ENCODE data around the gene HIVEP3.

The HIVEP3 gene

GRCh38 chr1:41765152-41765551 is 153.6 kb downstream of the HIVEP3 start:
- no CpG with 5 or more reads among the region's 3 CpGs for WGBS, 2 donors (ENCODE audit: extremely low coverage in 2 of 2, insufficient read length in 2 of 2, insufficient replicate concordance in 1 of 2)
- H2BK15ac ChIP-seq (ENCODE audit: low read length), result no peak overlapping the region
- H3K4ac ChIP-seq (ENCODE audit: low read length), result no peak overlapping the region
- peaks cover 2 to 4% of the 10 kb centered on the region in 2 donors for H3K4me1 ChIP-seq (ENCODE audit: control insufficient read depth in 2 of 2, insufficient read depth in 1 of 2, low read depth in 1 of 2, low read length in 2 of 2)
- no peak overlapping the region for H3K4me3 ChIP-seq (ENCODE audit: low read length in 2 of 2)
- no peak overlapping the region for H2BK12ac ChIP-seq (ENCODE audit: low read length)
- H3K27ac ChIP-seq (replicated peaks; ENCODE audit: low read length), result no peak overlapping the region
- H3K9ac ChIP-seq (ENCODE audit: low read depth, low read length, poor library complexity), result no peak overlapping the region
- H3K18ac ChIP-seq (ENCODE audit: low read length), result no peak overlapping the region
- no peak overlapping the region for H3K23ac ChIP-seq (ENCODE audit: low read depth, low read length, poor library complexity)
- no peak for DNase-seq (ENCODE audit: low spot score)
- H3K9me3 ChIP-seq (replicated peaks in 1 of 2; ENCODE audit: control insufficient read depth in 2 of 2, insufficient read depth in 1 of 2, low read depth in 1 of 2, low read length in 2 of 2), result peaks cover 0 to 4% of the 10 kb centered on the region in 2 donors
- H4K91ac ChIP-seq (ENCODE audit: low read depth, low read length, poor library complexity), result no peak overlapping the region
- H2BK5ac ChIP-seq (ENCODE audit: low read length), result no peak overlapping the region
- H3K4me2 ChIP-seq (ENCODE audit: insufficient read depth, low read length, poor library complexity, severe bottlenecking), result no peak overlapping the region
- H4K8ac ChIP-seq (ENCODE audit: low read depth, low read length), result no peak overlapping the region
- H2AFZ ChIP-seq (ENCODE audit: low read length), result no peak overlapping the region
- no peaks in the 10 kb centered on the region for H3K79me1 ChIP-seq (ENCODE audit: low read depth, low read length)
- no peaks in the 10 kb centered on the region for H3K36me3 ChIP-seq (replicated peaks in 1 of 2; ENCODE audit: control insufficient read depth in 2 of 2, insufficient read depth in 2 of 2, low read length in 2 of 2)
- no peak overlapping the region for H2BK120ac ChIP-seq (ENCODE audit: low read depth, low read length)
- no peak overlapping the region for H3K14ac ChIP-seq (ENCODE audit: low read length)
- H3K27me3 ChIP-seq (ENCODE audit: control insufficient read depth in 3 of 3, insufficient read depth in 3 of 3, low read depth in 1 of 3, low read length in 3 of 3), result no peaks in the 10 kb centered on the region
- no peak overlapping the region for H2AK5ac ChIP-seq (ENCODE audit: low read depth, low read length)

DNA sequence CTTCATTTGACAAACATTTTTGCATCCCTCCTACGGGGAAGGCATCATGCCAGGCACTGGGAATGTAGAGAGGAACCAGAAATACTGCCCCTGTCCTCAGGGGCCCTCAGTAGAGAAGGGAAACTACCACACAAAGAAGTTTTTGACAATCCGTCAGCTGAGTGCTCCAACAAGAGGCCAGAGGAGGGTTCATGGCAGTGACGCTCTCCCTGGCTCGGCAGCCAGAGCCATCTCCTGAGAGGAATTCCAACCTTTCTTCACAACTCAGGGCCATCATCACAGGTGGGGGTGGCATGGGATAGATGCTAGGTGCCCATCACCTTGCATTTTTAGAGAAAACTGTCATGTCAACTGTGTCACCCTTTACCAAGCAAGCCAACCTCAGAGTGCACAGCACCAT is 154.1 kb downstream of the HIVEP3 start:
- no peak overlapping the region for H2AK5ac ChIP-seq (ENCODE audit: low read depth, low read length)
- H2BK120ac ChIP-seq (ENCODE audit: low read depth, low read length), result no peak overlapping the region
- H3K18ac ChIP-seq (ENCODE audit: low read length), result no peak overlapping the region
- H3K79me1 ChIP-seq (ENCODE audit: low read depth, low read length), result no peaks in the 10 kb centered on the region
- no CpG with 5 or more reads among the region's 4 CpGs for WGBS, 2 donors (ENCODE audit: extremely low coverage in 2 of 2, insufficient read length in 2 of 2, insufficient replicate concordance in 1 of 2)
- no peak overlapping the region for H3K14ac ChIP-seq (ENCODE audit: low read length)
- H4K8ac ChIP-seq (ENCODE audit: low read depth, low read length), result no peak overlapping the region
- H3K36me3 ChIP-seq (replicated peaks in 1 of 2; ENCODE audit: control insufficient read depth in 2 of 2, insufficient read depth in 2 of 2, low read length in 2 of 2), result no peaks in the 10 kb centered on the region
- no peak overlapping the region for H2AFZ ChIP-seq (ENCODE audit: low read length)
- no peak overlapping the region for H4K91ac ChIP-seq (ENCODE audit: low read depth, low read length, poor library complexity)
- H3K4me1 ChIP-seq (ENCODE audit: control insufficient read depth in 2 of 2, insufficient read depth in 1 of 2, low read depth in 1 of 2, low read length in 2 of 2), result peaks cover 2 to 4% of the 10 kb centered on the region in 2 donors
- H3K27me3 ChIP-seq (ENCODE audit: control insufficient read depth in 3 of 3, insufficient read depth in 3 of 3, low read depth in 1 of 3, low read length in 3 of 3), result no peaks in the 10 kb centered on the region
- no peak overlapping the region for H3K4me2 ChIP-seq (ENCODE audit: insufficient read depth, low read length, poor library complexity, severe bottlenecking)
- H2BK15ac ChIP-seq (ENCODE audit: low read length), result no peak overlapping the region
- no peak overlapping the region for H3K9ac ChIP-seq (ENCODE audit: low read depth, low read length, poor library complexity)
- H3K4ac ChIP-seq (ENCODE audit: low read length), result no peak overlapping the region
- no peak overlapping the region for H2BK5ac ChIP-seq (ENCODE audit: low read length)
- H3K27ac ChIP-seq (replicated peaks; ENCODE audit: low read length), result no peak overlapping the region
- no peak for DNase-seq (ENCODE audit: low spot score)
- no peak overlapping the region for H3K4me3 ChIP-seq (ENCODE audit: low read length in 2 of 2)
- no peak overlapping the region for H2BK12ac ChIP-seq (ENCODE audit: low read length)
- H3K23ac ChIP-seq (ENCODE audit: low read depth, low read length, poor library complexity), result no peak overlapping the region
- H3K9me3 ChIP-seq (replicated peaks in 1 of 2; ENCODE audit: control insufficient read depth in 2 of 2, insufficient read depth in 1 of 2, low read depth in 1 of 2, low read length in 2 of 2), result peaks cover 0 to 4% of the 10 kb centered on the region in 2 donors

DNA sequence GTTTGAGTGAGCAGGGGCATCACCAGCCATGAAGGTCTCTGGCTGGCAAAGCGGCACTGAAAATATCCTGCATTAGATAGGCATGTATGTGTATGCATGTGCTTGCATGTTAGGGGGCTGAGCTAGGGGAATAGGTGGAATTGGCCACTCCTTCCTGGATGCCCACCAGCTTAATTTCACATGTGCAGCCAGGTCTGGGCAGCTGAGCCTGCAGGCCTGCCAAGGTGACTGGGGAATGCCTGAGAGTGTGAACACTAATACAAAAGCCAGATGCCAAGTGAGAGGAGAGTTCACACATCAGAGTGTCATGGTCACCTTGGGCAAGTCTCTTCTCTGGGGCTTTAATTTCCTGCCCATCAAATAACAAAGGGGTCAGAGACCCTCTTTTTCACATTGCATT is 155.9 kb downstream of the HIVEP3 start:
- Histone ChIP-seq H3K4ac (ENCODE audit: low read length) (no peak overlapping the region), H3K23ac (ENCODE audit: low read depth, low read length, poor library complexity) (no peak overlapping the region), H2BK120ac (ENCODE audit: low read depth, low read length) (no peak overlapping the region), H3K27ac (replicated peaks; ENCODE audit: low read length) (no peak overlapping the region), H3K4me1 (ENCODE audit: control insufficient read depth in 2 of 2, insufficient read depth in 1 of 2, low read depth in 1 of 2, low read length in 2 of 2) (peaks cover 2 to 4% of the 10 kb centered on the region in 2 donors), H2AFZ (ENCODE audit: low read length) (no peak overlapping the region), H2BK15ac (ENCODE audit: low read length) (no peak overlapping the region), H3K18ac (ENCODE audit: low read length) (no peak overlapping the region), H2AK5ac (ENCODE audit: low read depth, low read length) (peak overlapping the region; percentile 5), H3K9me3 (replicated peaks in 1 of 2; ENCODE audit: control insufficient read depth in 2 of 2, insufficient read depth in 1 of 2, low read depth in 1 of 2, low read length in 2 of 2) (peaks cover 0 to 4% of the 10 kb centered on the region in 2 donors), H2BK5ac (ENCODE audit: low read length) (no peak overlapping the region), H3K4me3 (ENCODE audit: low read length in 2 of 2) (no peak overlapping the region), H3K27me3 (ENCODE audit: control insufficient read depth in 3 of 3, insufficient read depth in 3 of 3, low read depth in 1 of 3, low read length in 3 of 3) (no peaks in the 10 kb centered on the region), H2BK12ac (ENCODE audit: low read length) (no peak overlapping the region), H3K4me2 (ENCODE audit: insufficient read depth, low read length, poor library complexity, severe bottlenecking) (no peak overlapping the region), H4K91ac (ENCODE audit: low read depth, low read length, poor library complexity) (no peak overlapping the region), H3K14ac (ENCODE audit: low read length) (no peak overlapping the region), H3K36me3 (replicated peaks in 1 of 2; ENCODE audit: control insufficient read depth in 2 of 2, insufficient read depth in 2 of 2, low read length in 2 of 2) (no peaks in the 10 kb centered on the region), H4K8ac (ENCODE audit: low read depth, low read length) (no peak overlapping the region), H3K9ac (ENCODE audit: low read depth, low read length, poor library complexity) (no peak overlapping the region), H3K79me1 (ENCODE audit: low read depth, low read length) (no peaks in the 10 kb centered on the region)
- DNase-seq (ENCODE audit: low spot score), result no peak
- no CpG with 5 or more reads among the region's 1 CpG for WGBS, 2 donors (ENCODE audit: extremely low coverage in 2 of 2, insufficient read length in 2 of 2, insufficient replicate concordance in 1 of 2)

DNA sequence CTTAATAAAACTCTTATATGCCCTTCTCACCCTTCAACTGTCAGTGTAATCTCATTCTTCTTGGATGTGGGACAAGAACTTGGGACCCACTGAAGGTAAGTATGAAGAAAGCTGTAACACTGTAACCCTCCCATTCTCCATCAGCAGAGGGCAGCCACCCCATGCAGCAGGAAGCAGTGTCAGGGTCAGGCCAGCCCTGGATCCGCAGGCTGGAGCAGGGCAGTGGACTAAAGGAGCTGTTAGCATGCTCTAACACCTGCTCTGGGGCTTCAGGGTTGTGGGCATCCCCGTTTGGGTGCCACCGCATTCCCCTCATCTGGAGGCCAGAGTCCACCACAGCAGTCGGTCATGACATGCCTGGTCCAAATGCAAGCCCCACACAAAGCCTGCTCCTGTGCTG is 156.5 kb downstream of the HIVEP3 start:
- H2BK5ac ChIP-seq (ENCODE audit: low read length), result no peak overlapping the region
- no peak for DNase-seq (ENCODE audit: low spot score)
- no peaks in the 10 kb centered on the region for H3K36me3 ChIP-seq (replicated peaks in 1 of 2; ENCODE audit: control insufficient read depth in 2 of 2, insufficient read depth in 2 of 2, low read length in 2 of 2)
- peak overlapping the region in 1 of 2 donors; percentile 2 for H3K4me3 ChIP-seq (ENCODE audit: low read length in 2 of 2)
- no peak overlapping the region for H3K23ac ChIP-seq (ENCODE audit: low read depth, low read length, poor library complexity)
- H2BK15ac ChIP-seq (ENCODE audit: low read length), result no peak overlapping the region
- H3K79me1 ChIP-seq (ENCODE audit: low read depth, low read length), result no peaks in the 10 kb centered on the region
- H3K27me3 ChIP-seq (ENCODE audit: control insufficient read depth in 3 of 3, insufficient read depth in 3 of 3, low read depth in 1 of 3, low read length in 3 of 3), result no peaks in the 10 kb centered on the region
- H2AFZ ChIP-seq (ENCODE audit: low read length), result no peak overlapping the region
- no CpG with 5 or more reads among the region's 4 CpGs for WGBS, 2 donors (ENCODE audit: extremely low coverage in 2 of 2, insufficient read length in 2 of 2, insufficient replicate concordance in 1 of 2)
- H3K18ac ChIP-seq (ENCODE audit: low read length), result no peak overlapping the region
- H2AK5ac ChIP-seq (ENCODE audit: low read depth, low read length), result peak overlapping the region; percentile 5
- no peak overlapping the region for H3K27ac ChIP-seq (replicated peaks; ENCODE audit: low read length)
- H2BK120ac ChIP-seq (ENCODE audit: low read depth, low read length), result no peak overlapping the region
- H3K14ac ChIP-seq (ENCODE audit: low read length), result no peak overlapping the region
- no peak overlapping the region for H2BK12ac ChIP-seq (ENCODE audit: low read length)
- H3K4ac ChIP-seq (ENCODE audit: low read length), result no peak overlapping the region
- peaks cover 0 to 4% of the 10 kb centered on the region in 2 donors for H3K9me3 ChIP-seq (replicated peaks in 1 of 2; ENCODE audit: control insufficient read depth in 2 of 2, insufficient read depth in 1 of 2, low read depth in 1 of 2, low read length in 2 of 2)
- no peak overlapping the region for H4K8ac ChIP-seq (ENCODE audit: low read depth, low read length)
- no peak overlapping the region for H4K91ac ChIP-seq (ENCODE audit: low read depth, low read length, poor library complexity)
- no peak overlapping the region for H3K4me2 ChIP-seq (ENCODE audit: insufficient read depth, low read length, poor library complexity, severe bottlenecking)
- peaks cover 2 to 4% of the 10 kb centered on the region in 2 donors for H3K4me1 ChIP-seq (ENCODE audit: control insufficient read depth in 2 of 2, insufficient read depth in 1 of 2, low read depth in 1 of 2, low read length in 2 of 2)
- no peak overlapping the region for H3K9ac ChIP-seq (ENCODE audit: low read depth, low read length, poor library complexity)
